ENCODE results near the gene DNAI1.

DNAI1 gene

GRCh38 chr9:34546834-34547827 lies 88.5 kb downstream of the DNAI1 start:
- peak; percentile 77 to 80 for DNase-seq

GRCh38 chr9:34547960-34548611 lies 89.5 kb downstream of the DNAI1 start:
- peak; percentile 53 to 58 for DNase-seq

- DNase-seq, result no peak
Observed at GRCh38 chr9:34549407-34549732, 90.8 kb downstream of the DNAI1 start.

GRCh38 chr9:34550016-34550680 lies 91.5 kb downstream of the DNAI1 start:
- no peak for DNase-seq

- DNase-seq, result no peak
Observed at GRCh38 chr9:34550681-34551270, 92.2 kb downstream of the DNAI1 start.

- DNase-seq, result no peak
Observed at GRCh38 chr9:34551751-34552605, 93.4 kb downstream of the DNAI1 start.

GRCh38 chr9:34552606-34552981 lies 94.0 kb downstream of the DNAI1 start:
- no peak for DNase-seq

GRCh38 chr9:34552986-34553385 lies 94.4 kb downstream of the DNAI1 start:
- DNase-seq, result no peak

- DNase-seq, result no peak
Observed at GRCh38 chr9:34553511-34554021, 95.0 kb downstream of the DNAI1 start.

GRCh38 chr9:34554211-34555001 lies 95.8 kb downstream of the DNAI1 start:
- no peak for DNase-seq

GRCh38 chr9:34555002-34555348 lies 96.4 kb downstream of the DNAI1 start:
- no peak for DNase-seq

GRCh38 chr9:34555500-34555899 lies 96.9 kb downstream of the DNAI1 start:
- no peak for DNase-seq

- no peak for DNase-seq
Observed at GRCh38 chr9:34555936-34556525, 97.4 kb downstream of the DNAI1 start.

GRCh38 chr9:34556949-34557348 lies 98.3 kb downstream of the DNAI1 start:
- DNase-seq, result no peak

GRCh38 chr9:34557426-34558321 lies 99.1 kb downstream of the DNAI1 start:
- no peak for DNase-seq

- no peak for DNase-seq
Observed at GRCh38 chr9:34558364-34558763, 99.8 kb downstream of the DNAI1 start.

- DNase-seq, result no peak
Observed at GRCh38 chr9:34558919-34559623, 100.5 kb downstream of the DNAI1 start.

- no peak for DNase-seq
Observed at GRCh38 chr9:34559624-34560455, 101.2 kb downstream of the DNAI1 start.

All from activated T-cell treated with anti-CD3 and anti-CD28 coated beads, Interleukin-2, amount 50 U/mL, for 48 hours (primary cell).